Measurements from ENCODE around the gene DGCR8.

DNA sequence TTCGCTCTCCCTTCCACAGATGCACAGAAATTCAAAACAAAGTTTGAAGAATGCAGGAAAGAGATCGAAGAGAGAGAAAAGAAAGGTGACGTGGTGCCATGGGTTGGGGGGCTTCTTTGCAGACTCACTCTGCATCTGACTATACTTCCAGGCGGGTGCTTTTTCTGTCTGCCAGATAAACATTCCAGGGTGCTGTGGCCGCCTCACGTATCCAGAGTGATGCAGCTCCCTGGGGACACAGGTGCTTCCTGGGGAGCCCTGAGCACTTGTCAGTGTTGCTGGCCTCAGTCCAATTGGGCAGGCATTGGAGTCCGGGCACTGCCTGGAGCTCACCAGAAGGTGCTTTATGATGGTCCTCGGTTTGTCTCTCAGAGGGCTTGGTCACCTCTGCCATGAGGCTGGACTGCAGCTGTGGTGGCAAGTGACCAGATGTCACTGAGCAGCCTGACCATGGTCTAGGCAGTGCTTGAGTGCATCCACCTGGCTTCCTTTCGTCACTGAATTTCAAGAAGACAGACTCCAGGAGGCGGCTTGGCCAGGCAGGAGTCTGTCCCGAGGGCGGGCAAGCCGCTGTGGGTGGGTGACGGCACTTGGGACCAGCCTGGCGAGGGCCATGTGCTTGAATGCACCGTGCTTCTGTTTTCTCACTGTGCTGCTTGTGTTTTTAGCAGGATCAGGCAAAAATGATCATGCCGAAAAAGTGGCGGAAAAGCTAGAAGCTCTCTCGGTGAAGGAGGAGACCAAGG, 46.4 kb downstream of the DGCR8 start:
- TF ChIP-seq, protein P1, sequence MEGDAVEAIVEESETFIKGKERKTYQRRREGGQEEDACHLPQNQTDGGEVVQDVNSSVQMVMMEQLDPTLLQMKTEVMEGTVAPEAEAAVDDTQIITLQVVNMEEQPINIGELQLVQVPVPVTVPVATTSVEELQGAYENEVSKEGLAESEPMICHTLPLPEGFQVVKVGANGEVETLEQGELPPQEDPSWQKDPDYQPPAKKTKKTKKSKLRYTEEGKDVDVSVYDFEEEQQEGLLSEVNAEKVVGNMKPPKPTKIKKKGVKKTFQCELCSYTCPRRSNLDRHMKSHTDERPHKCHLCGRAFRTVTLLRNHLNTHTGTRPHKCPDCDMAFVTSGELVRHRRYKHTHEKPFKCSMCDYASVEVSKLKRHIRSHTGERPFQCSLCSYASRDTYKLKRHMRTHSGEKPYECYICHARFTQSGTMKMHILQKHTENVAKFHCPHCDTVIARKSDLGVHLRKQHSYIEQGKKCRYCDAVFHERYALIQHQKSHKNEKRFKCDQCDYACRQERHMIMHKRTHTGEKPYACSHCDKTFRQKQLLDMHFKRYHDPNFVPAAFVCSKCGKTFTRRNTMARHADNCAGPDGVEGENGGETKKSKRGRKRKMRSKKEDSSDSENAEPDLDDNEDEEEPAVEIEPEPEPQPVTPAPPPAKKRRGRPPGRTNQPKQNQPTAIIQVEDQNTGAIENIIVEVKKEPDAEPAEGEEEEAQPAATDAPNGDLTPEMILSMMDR (IDR thresholded peaks at IDR 0.05): no peak
- TF ChIP-seq POLR2A (IDR thresholded peaks at IDR 0.05) (no peak), POLR2AphosphoS5 (IDR thresholded peaks at IDR 0.05) (no peak), EP300 (IDR thresholded peaks at IDR 0.05) (no peak)
